Testis (tissue), 2 donors: ENCODE data around the gene OXCT1.

Experiments
- CTCF ChIP-seq, 3 experiments: fragments of 450-650 bp in 2 of 3; fragments of 200-600 bp in 1 of 3; sonication (generic) in 1 of 3; IDR thresholded peaks; one replicate each; pipeline ENCODE4 v1.5.1; 2016 to 2019; ENCODE audit warnings: antibody characterized with exemption in 3 of 3, mild to moderate bottlenecking in 2 of 3, moderate library complexity in 1 of 3
- POLR2A ChIP-seq: fragments of 450-650 bp; IDR thresholded peaks from one replicate; pipeline ENCODE4 v1.6.1; 2017; ENCODE audit warnings: antibody characterized with exemption, mild to moderate bottlenecking, moderate library complexity

GRCh38 chr5:41755705-41756104 lies 114.5 kb downstream of the OXCT1 start:
- TF ChIP-seq CTCF (IDR thresholded peaks at IDR 0.05) (no peak), POLR2A (no peak)
